Liver (tissue), 9 donors: ENCODE measurements around the gene RNFT2. TPM values are rescaled to one million over a fixed set of nuclear protein-coding genes. Genes with fewer than 3 reads are reported as not detected.

Experiments
- DNase-seq: peaks from one replicate; pipeline ENCODE4 v3.0.0-alpha.2; 2017; ENCODE audit warnings: low spot score
- H3K27ac ChIP-seq, 2 donors: one replicate each; pipeline ENCODE4 v1.7.0; 2013; ENCODE audit warnings: inconsistent platforms in 2 of 2, low read length in 2 of 2, control low read depth in 1 of 2, low read depth in 1 of 2, mild to moderate bottlenecking in 1 of 2
- H3K27me3 ChIP-seq, 4 donors: one replicate each; pipeline versions ENCODE4 v1.6.1 to v1.7.0; 2013; ENCODE audit warnings: low read length in 3 of 4, inconsistent platforms in 1 of 4, mild to moderate bottlenecking in 1 of 4, moderate library complexity in 1 of 4; ENCODE audit not compliant: control insufficient read depth in 4 of 4, insufficient read depth in 4 of 4
- H3K36me3 ChIP-seq, 4 donors: one replicate each; pipeline versions ENCODE4 v1.6.1 to v1.7.0; 2013; ENCODE audit warnings: low read length in 3 of 4, mild to moderate bottlenecking in 3 of 4, low read depth in 1 of 4, moderate library complexity in 1 of 4; ENCODE audit not compliant: control insufficient read depth in 4 of 4, insufficient read depth in 3 of 4
- H3K4me1 ChIP-seq, 4 donors: one replicate each; pipeline versions ENCODE4 v1.6.1 to v1.7.0; 2013; ENCODE audit warnings: low read length in 3 of 4, mild to moderate bottlenecking in 3 of 4, moderate library complexity in 1 of 4; ENCODE audit not compliant: control insufficient read depth in 4 of 4, insufficient read depth in 4 of 4
- H3K4me3 ChIP-seq, 3 donors: one replicate each; pipeline versions ENCODE4 v1.6.1 to v1.7.0; 2013; ENCODE audit warnings: low read length in 3 of 3, control low read depth in 1 of 3, low read depth in 1 of 3, mild to moderate bottlenecking in 1 of 3
- H3K9ac ChIP-seq, 2 donors: one replicate each; pipeline ENCODE4 v1.7.0; 2013; ENCODE audit warnings: low read length in 2 of 2, mild to moderate bottlenecking in 2 of 2, moderate library complexity in 2 of 2, control low read depth in 1 of 2, low read depth in 1 of 2
- H3K9me3 ChIP-seq, 4 donors: one replicate each; pipeline versions ENCODE4 v1.6.1 to v1.7.0; 2013; ENCODE audit warnings: low read length in 3 of 4; ENCODE audit not compliant: control insufficient read depth in 4 of 4
- EGR1 ChIP-seq, 2 donors: IDR thresholded peaks; 2 replicates each; pipeline ENCODE4 v1.6.1; 2016 to 2018; ENCODE audit warnings: antibody characterized with exemption in 2 of 2, low read depth in 2 of 2
- FOXA1 ChIP-seq: IDR thresholded peaks from 2 replicates; pipeline ENCODE4 v1.6.1; 2016; ENCODE audit warnings: antibody characterized with exemption
- FOXA2 ChIP-seq: IDR thresholded peaks from 2 replicates; pipeline ENCODE4 v1.6.1; 2016; ENCODE audit warnings: antibody characterized with exemption
- GABPA ChIP-seq, 2 donors: IDR thresholded peaks in 1 of 2; conservative IDR thresholded peaks in 1 of 2; 2 replicates each; pipeline ENCODE4 v1.6.1; 2016; ENCODE audit warnings: antibody characterized with exemption in 2 of 2, mild to moderate bottlenecking in 1 of 2, moderate library complexity in 1 of 2
- HNF4A ChIP-seq, 2 donors: conservative IDR thresholded peaks; 2 replicates each; pipeline ENCODE4 v1.6.1; 2016; ENCODE audit warnings: antibody characterized with exemption in 2 of 2, mild to moderate bottlenecking in 2 of 2
- HNF4G ChIP-seq: IDR thresholded peaks from 2 replicates; pipeline ENCODE4 v1.6.1; 2016; ENCODE audit warnings: antibody characterized with exemption
- JUND ChIP-seq, 2 donors: IDR thresholded peaks; 2 replicates each; pipeline ENCODE4 v1.6.1; 2016; ENCODE audit warnings: antibody characterized with exemption in 2 of 2
- NR2F2 ChIP-seq: IDR thresholded peaks from 2 replicates; pipeline ENCODE4 v1.6.1; 2016; ENCODE audit warnings: antibody characterized with exemption
- RAD21 ChIP-seq, 2 donors: IDR thresholded peaks; 2 replicates each; pipeline ENCODE4 v1.6.1; 2016; ENCODE audit warnings: antibody characterized with exemption in 2 of 2, mild to moderate bottlenecking in 2 of 2
- RXRA ChIP-seq, 2 donors: IDR thresholded peaks; 2 replicates each; pipeline ENCODE4 v1.6.1; 2017 to 2018; ENCODE audit warnings: antibody characterized with exemption in 2 of 2, mild to moderate bottlenecking in 1 of 2
- SP1 ChIP-seq: IDR thresholded peaks from 2 replicates; pipeline ENCODE4 v1.6.1; 2018; ENCODE audit warnings: antibody characterized with exemption, mild to moderate bottlenecking
- TAF1 ChIP-seq: conservative IDR thresholded peaks from 2 replicates; pipeline ENCODE4 v1.6.1; 2016; ENCODE audit warnings: antibody characterized with exemption, mild to moderate bottlenecking
- YY1 ChIP-seq: IDR thresholded peaks from 2 replicates; pipeline ENCODE4 v1.6.1; 2016; ENCODE audit warnings: antibody characterized with exemption, mild to moderate bottlenecking
- WGBS: extraction: QIAGEN DNeasy Blood & Tissue Kit; methylation state at CpG from one replicate; pipeline ENCODE4 v1.1.7; 2013; 5-methylcytosine and 5-hydroxymethylcytosine counted together
- polyA plus RNA-seq, 2 donors: library from polyadenylated mRNA; stranded (reverse) in 1 of 2; unstranded in 1 of 2; fragments of 200-250 nt in 1 of 2; fragments of >200 nt in 1 of 2; fragmentation: Nextera tagmentation in 1 of 2; extraction: Ambion mirVana in 1 of 2; gene quantifications; one replicate each; pipeline versions ENCODE4 v1.2.1 to v1.2.3, GENCODE V29; 2013 to 2015
- total RNA-seq, 2 donors: library from RNA; depleted of rRNA; stranded (reverse); fragments of >200 nt; gene quantifications; one replicate each; pipeline ENCODE4 v1.2.3, GENCODE V29; 2014
- TF ChIP-seq, protein P1 (sequence below): IDR thresholded peaks from 2 replicates; pipeline ENCODE4 v1.6.1; 2016; ENCODE audit warnings: antibody characterized with exemption, mild to moderate bottlenecking
- TF ChIP-seq, protein P2 (sequence below): IDR thresholded peaks from 2 replicates; pipeline ENCODE4 v1.6.1; 2016; ENCODE audit warnings: antibody characterized with exemption
- TF ChIP-seq, protein P3 (sequence below): fragments of 150-350 bp; IDR thresholded peaks from 2 replicates; pipeline ENCODE4 v1.5.1; 2017; ENCODE audit warnings: improper control_type of control experiment, low read depth, low read length; ENCODE audit not compliant: missing input control
- TF ChIP-seq, protein P4 (sequence below): IDR thresholded peaks from 2 replicates; pipeline ENCODE4 v1.6.1; 2016; ENCODE audit warnings: antibody characterized with exemption
- donor health status: healthy.
- donor health status: healthy.
- donor health status: healthy.
- donor health status: healthy.
- donor health status: healthy.

RNFT2 gene
- total and polyA plus RNA-seq, 4 donors: 0.13 to 1.4 (median 0.19) TPM

DNA sequence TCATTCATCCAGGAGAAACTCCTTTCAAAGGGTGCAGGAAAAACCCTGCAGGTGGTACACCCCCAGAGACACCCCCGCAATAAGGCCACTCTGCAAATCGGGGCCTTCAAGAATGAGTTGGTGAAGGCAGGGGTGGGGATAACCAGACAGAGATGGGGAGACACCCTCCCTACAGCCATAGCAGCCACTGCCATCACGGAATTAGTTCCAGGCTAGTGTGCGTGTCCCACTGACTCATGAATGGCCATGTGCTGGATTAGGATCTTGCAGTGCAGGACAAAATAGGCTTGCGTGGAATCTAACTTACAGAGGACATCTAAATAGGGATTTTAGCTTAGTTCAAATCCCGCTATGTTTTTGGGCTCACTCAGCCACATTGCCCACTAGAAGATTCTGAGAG is 38.0 kb upstream of the RNFT2 start:
- DNase-seq: no peak
- WGBS: 96% methylated on average over 6 of the region's 6 CpGs
- H3K4me1 ChIP-seq: peaks cover 0 to 17% (median 15%) of the 10 kb centered on the region in 4 donors
- no peaks in the 10 kb centered on the region for H3K36me3 ChIP-seq
- H3K27ac ChIP-seq: no peak overlapping the region
- TF ChIP-seq NR2F2 (no peak), EGR1 (IDR thresholded peaks at IDR 0.05; ENCODE audit: low read depth in 2 of 2) (no peak)
- H3K9me3 ChIP-seq: no peaks in the 10 kb centered on the region
- H3K4me3 ChIP-seq: no peak overlapping the region
- no peaks in the 10 kb centered on the region for H3K27me3 ChIP-seq
- H3K9ac ChIP-seq: no peak overlapping the region

DNA sequence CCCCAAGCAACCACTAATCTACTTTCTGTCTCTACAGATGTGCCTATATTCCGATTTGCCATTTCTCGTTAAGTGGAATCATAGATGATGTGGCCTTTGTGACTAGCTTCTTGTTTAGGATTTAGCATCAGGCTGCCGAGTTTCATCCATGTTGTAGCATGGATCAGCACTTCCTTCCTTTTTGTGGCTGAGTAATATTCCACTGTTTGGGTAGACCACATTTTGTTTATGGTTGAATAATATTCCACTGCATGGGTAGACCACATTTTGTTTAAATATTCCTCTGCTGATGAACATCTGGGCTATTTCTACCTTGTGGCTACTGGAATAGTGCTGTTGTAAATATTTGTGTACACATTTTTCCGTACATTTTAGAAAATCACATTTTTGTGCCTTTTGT is 36.7 kb upstream of the RNFT2 start:
- Histone ChIP-seq H3K27me3 (no peaks in the 10 kb centered on the region), H3K36me3 (no peaks in the 10 kb centered on the region), H3K27ac (no peak overlapping the region), H3K9ac (no peak overlapping the region), H3K4me1 (peaks cover 0 to 17% (median 12%) of the 10 kb centered on the region in 4 donors), H3K9me3 (no peaks in the 10 kb centered on the region), H3K4me3 (no peak overlapping the region)
- DNase-seq: no peak
- 96% methylated on average over 4 of the region's 4 CpGs for WGBS
- TF ChIP-seq, protein P1, sequence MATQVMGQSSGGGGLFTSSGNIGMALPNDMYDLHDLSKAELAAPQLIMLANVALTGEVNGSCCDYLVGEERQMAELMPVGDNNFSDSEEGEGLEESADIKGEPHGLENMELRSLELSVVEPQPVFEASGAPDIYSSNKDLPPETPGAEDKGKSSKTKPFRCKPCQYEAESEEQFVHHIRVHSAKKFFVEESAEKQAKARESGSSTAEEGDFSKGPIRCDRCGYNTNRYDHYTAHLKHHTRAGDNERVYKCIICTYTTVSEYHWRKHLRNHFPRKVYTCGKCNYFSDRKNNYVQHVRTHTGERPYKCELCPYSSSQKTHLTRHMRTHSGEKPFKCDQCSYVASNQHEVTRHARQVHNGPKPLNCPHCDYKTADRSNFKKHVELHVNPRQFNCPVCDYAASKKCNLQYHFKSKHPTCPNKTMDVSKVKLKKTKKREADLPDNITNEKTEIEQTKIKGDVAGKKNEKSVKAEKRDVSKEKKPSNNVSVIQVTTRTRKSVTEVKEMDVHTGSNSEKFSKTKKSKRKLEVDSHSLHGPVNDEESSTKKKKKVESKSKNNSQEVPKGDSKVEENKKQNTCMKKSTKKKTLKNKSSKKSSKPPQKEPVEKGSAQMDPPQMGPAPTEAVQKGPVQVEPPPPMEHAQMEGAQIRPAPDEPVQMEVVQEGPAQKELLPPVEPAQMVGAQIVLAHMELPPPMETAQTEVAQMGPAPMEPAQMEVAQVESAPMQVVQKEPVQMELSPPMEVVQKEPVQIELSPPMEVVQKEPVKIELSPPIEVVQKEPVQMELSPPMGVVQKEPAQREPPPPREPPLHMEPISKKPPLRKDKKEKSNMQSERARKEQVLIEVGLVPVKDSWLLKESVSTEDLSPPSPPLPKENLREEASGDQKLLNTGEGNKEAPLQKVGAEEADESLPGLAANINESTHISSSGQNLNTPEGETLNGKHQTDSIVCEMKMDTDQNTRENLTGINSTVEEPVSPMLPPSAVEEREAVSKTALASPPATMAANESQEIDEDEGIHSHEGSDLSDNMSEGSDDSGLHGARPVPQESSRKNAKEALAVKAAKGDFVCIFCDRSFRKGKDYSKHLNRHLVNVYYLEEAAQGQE: no peak
- TF ChIP-seq HNF4G (no peak), FOXA1 (no peak), SP1 (no peak), TAF1 (no peak), HNF4A (conservative IDR thresholded peaks at IDR 0.05) (no peak), RXRA (IDR thresholded peaks at IDR 0.05) (no peak), NR2F2 (no peak), YY1 (no peak), EGR1 (IDR thresholded peaks at IDR 0.05; ENCODE audit: low read depth in 2 of 2) (no peak), JUND (IDR thresholded peaks at IDR 0.05) (no peak), RAD21 (IDR thresholded peaks at IDR 0.05) (no peak), GABPA (IDR thresholded peaks at IDR 0.05 in 1 of 2, conservative IDR thresholded peaks at IDR 0.05 in 1 of 2) (no peak), FOXA2 (no peak)
- TF ChIP-seq, protein P2, sequence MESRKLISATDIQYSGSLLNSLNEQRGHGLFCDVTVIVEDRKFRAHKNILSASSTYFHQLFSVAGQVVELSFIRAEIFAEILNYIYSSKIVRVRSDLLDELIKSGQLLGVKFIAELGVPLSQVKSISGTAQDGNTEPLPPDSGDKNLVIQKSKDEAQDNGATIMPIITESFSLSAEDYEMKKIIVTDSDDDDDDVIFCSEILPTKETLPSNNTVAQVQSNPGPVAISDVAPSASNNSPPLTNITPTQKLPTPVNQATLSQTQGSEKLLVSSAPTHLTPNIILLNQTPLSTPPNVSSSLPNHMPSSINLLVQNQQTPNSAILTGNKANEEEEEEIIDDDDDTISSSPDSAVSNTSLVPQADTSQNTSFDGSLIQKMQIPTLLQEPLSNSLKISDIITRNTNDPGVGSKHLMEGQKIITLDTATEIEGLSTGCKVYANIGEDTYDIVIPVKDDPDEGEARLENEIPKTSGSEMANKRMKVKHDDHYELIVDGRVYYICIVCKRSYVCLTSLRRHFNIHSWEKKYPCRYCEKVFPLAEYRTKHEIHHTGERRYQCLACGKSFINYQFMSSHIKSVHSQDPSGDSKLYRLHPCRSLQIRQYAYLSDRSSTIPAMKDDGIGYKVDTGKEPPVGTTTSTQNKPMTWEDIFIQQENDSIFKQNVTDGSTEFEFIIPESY: no peak
- TF ChIP-seq, protein P3, sequence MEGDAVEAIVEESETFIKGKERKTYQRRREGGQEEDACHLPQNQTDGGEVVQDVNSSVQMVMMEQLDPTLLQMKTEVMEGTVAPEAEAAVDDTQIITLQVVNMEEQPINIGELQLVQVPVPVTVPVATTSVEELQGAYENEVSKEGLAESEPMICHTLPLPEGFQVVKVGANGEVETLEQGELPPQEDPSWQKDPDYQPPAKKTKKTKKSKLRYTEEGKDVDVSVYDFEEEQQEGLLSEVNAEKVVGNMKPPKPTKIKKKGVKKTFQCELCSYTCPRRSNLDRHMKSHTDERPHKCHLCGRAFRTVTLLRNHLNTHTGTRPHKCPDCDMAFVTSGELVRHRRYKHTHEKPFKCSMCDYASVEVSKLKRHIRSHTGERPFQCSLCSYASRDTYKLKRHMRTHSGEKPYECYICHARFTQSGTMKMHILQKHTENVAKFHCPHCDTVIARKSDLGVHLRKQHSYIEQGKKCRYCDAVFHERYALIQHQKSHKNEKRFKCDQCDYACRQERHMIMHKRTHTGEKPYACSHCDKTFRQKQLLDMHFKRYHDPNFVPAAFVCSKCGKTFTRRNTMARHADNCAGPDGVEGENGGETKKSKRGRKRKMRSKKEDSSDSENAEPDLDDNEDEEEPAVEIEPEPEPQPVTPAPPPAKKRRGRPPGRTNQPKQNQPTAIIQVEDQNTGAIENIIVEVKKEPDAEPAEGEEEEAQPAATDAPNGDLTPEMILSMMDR: no peak
- TF ChIP-seq, protein P4, sequence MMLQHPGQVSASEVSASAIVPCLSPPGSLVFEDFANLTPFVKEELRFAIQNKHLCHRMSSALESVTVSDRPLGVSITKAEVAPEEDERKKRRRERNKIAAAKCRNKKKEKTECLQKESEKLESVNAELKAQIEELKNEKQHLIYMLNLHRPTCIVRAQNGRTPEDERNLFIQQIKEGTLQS: no peak
